A673 (cell line): ENCODE results near the gene RASIP1.

ENCODE experiments used
- EZH2 ChIP-seq: fragments of 200-600 bp; sonication (generic); IDR thresholded peaks from 2 replicates; pipeline ENCODE4 v1.6.1; 2017; ENCODE audit warnings: borderline replicate concordance, low read depth, mild to moderate bottlenecking, mixed read lengths, antibody characterized with exemption, low read length; ENCODE audit not compliant: poor library complexity, severe bottlenecking
- TF ChIP-seq, protein P1 (sequence below): fragments of 300-800, 200-600 bp; sonication (generic); conservative IDR thresholded peaks from 2 replicates; pipeline ENCODE4 v1.5.1; 2017; ENCODE audit warnings: low read depth, mild to moderate bottlenecking, antibody characterized with exemption, low read length, moderate library complexity, mixed read lengths

DNA sequence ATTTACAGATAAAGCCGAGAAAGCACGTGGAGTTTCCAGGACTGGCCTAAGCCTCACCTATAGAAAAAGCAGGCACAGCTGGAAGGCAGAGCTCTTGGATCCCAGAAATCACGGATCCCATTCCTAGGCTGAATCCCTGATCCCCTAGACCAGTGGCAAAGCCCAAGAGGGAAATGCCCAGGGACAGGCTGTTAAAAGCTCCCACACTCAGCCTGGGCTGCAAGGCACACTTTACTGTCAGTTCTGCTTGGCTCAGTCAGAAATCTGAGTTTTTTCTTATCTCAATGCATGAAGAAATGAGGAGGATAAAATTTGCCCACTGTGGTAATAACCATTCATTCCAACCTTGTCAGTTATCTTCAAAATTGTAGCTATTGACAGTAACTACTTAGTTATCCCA, 52.6 kb downstream of the RASIP1 start:
- TF ChIP-seq, protein P1, sequence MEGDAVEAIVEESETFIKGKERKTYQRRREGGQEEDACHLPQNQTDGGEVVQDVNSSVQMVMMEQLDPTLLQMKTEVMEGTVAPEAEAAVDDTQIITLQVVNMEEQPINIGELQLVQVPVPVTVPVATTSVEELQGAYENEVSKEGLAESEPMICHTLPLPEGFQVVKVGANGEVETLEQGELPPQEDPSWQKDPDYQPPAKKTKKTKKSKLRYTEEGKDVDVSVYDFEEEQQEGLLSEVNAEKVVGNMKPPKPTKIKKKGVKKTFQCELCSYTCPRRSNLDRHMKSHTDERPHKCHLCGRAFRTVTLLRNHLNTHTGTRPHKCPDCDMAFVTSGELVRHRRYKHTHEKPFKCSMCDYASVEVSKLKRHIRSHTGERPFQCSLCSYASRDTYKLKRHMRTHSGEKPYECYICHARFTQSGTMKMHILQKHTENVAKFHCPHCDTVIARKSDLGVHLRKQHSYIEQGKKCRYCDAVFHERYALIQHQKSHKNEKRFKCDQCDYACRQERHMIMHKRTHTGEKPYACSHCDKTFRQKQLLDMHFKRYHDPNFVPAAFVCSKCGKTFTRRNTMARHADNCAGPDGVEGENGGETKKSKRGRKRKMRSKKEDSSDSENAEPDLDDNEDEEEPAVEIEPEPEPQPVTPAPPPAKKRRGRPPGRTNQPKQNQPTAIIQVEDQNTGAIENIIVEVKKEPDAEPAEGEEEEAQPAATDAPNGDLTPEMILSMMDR = no peak
- no peak for TF ChIP-seq EZH2
